Keratinocyte (primary cell): ENCODE results near the gene BASP1.
"Not testable (repeated sequence)": the region's sequence is repeated elsewhere in the genome, so short reads cannot be mapped to it uniquely, and the experiment has no call there.

Experiments used
- CTCF ChIP-seq, 3 experiments: IDR thresholded peaks in 1 of 3; conservative IDR thresholded peaks in 1 of 3; optimal IDR thresholded peaks in 1 of 3; 2 replicates in 2 of 3; 3 replicates in 1 of 3; pipeline versions ENCODE3 to v1.5.1; 2011; ENCODE audit warnings: low read length in 3 of 3, mild to moderate bottlenecking in 3 of 3, moderate library complexity in 2 of 3, control low read depth in 1 of 3, inconsistent platforms in 1 of 3; ENCODE audit not compliant: insufficient read depth in 2 of 3; ENCODE audit errors: extremely low read depth in 1 of 3
- EZH2 ChIP-seq: IDR thresholded peaks from one replicate; pipeline ENCODE4 v1.6.1; 2012; ENCODE audit warnings: inconsistent platforms, mild to moderate bottlenecking, low read length, moderate library complexity

DNA sequence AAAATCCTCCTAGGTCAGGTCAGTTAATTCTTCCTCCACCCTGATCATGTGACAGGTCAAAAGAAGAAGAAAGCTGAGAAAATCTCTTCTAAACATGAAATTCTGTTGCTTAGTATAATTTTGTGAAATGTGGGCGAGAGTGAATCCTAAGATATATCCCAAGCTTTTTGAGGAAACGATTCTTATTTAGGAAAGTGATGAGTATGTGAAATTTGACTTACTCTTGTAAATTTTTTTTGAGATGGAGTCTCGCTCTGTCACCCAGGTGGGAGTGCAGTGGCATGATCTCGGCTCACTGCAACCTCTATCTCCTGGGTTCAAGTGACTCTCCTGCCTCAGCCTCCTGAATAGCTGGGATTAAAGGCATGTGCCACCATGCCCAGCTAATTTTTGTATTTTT lies 93.1 kb downstream of the BASP1 start:
- not testable (repeated sequence) for TF ChIP-seq CTCF (optimal IDR thresholded peaks at IDR 0.05 in 1 of 3, IDR thresholded peaks at IDR 0.05 in 1 of 3, conservative IDR thresholded peaks at IDR 0.05 in 1 of 3; ENCODE audit: extremely low read depth in 1 of 3, insufficient read depth in 2 of 3, low read length in 3 of 3); EZH2
